CD4-positive, CD25-positive, alpha-beta regulatory T cell (primary cell): Measurements from ENCODE around the gene PLA2G6. TPM values are rescaled to one million over a fixed set of nuclear protein-coding genes. Genes with fewer than 3 reads are reported as not detected.
"Not testable (repeated sequence)": the region's sequence is repeated elsewhere in the genome, so short reads cannot be mapped to it uniquely, and the experiment has no call there.

Experiments
- ATAC-seq, 2 donors: fragments of 150-1000 bp; cut with Tn5 transposase; one replicate each; pipeline ENCODE4 v1.10.0; 2021; ENCODE audit warnings: low read depth in 2 of 2, moderate number of reproducible peaks in 2 of 2, moderate library complexity in 1 of 2
- DNase-seq, 3 donors: peaks; one replicate each; pipeline versions ENCODE4 v3.0.0 to v3.0.0-alpha.2; 2012 to 2022; ENCODE audit warnings: mixed read lengths in 1 of 3
- H3K27ac ChIP-seq: one replicate; pipeline ENCODE4 v1.7.0; 2013; ENCODE audit warnings: mild to moderate bottlenecking, low read length; ENCODE audit not compliant: insufficient read depth, poor library complexity, severe bottlenecking
- H3K27me3 ChIP-seq: one replicate; pipeline ENCODE4 v1.7.0; 2013; ENCODE audit warnings: low read length; ENCODE audit not compliant: control insufficient read depth, insufficient read depth
- H3K36me3 ChIP-seq: one replicate; pipeline ENCODE4 v1.7.0; 2013; ENCODE audit warnings: mild to moderate bottlenecking, low read length, moderate library complexity; ENCODE audit not compliant: control insufficient read depth, insufficient read depth
- H3K4me1 ChIP-seq: 2 replicates; pipeline ENCODE4 v1.7.0; 2013; ENCODE audit warnings: mild to moderate bottlenecking, low read length; ENCODE audit not compliant: insufficient read depth, control insufficient read depth, poor library complexity, severe bottlenecking
- H3K4me3 ChIP-seq: one replicate; pipeline ENCODE4 v1.7.0; 2013; ENCODE audit warnings: low read depth, mild to moderate bottlenecking, low read length, moderate library complexity
- H3K9me3 ChIP-seq, 2 experiments: 1 replicate in 1 of 2; 2 replicates in 1 of 2; pipeline ENCODE4 v1.7.0; 2013; ENCODE audit warnings: low read length in 2 of 2, mild to moderate bottlenecking in 1 of 2, moderate library complexity in 1 of 2; ENCODE audit not compliant: control insufficient read depth in 2 of 2
- H3K27ac Mint-ChIP-seq, 3 donors: one replicate each; pipeline ENCODE4 v1.8.0; 2020 to 2022; ENCODE audit warnings: mild to moderate bottlenecking in 3 of 3, mixed read lengths in 3 of 3, moderate library complexity in 2 of 3
- H3K27me3 Mint-ChIP-seq: one replicate; pipeline ENCODE4 v1.8.0; 2022; ENCODE audit warnings: mild to moderate bottlenecking, mixed read lengths
- H3K36me3 Mint-ChIP-seq: one replicate; pipeline ENCODE4 v1.8.0; 2020; ENCODE audit warnings: mixed read lengths
- H3K4me1 Mint-ChIP-seq, 4 donors: one replicate each; pipeline ENCODE4 v1.8.0; 2020 to 2022; ENCODE audit warnings: mixed read lengths in 4 of 4, mild to moderate bottlenecking in 1 of 4
- H3K4me3 Mint-ChIP-seq, 4 donors: one replicate each; pipeline ENCODE4 v1.8.0; 2020 to 2022; ENCODE audit warnings: mild to moderate bottlenecking in 4 of 4, mixed read lengths in 4 of 4, moderate library complexity in 3 of 4
- H3K9me3 Mint-ChIP-seq, 7 donors: one replicate each; pipeline ENCODE4 v1.8.0; 2020 to 2022; ENCODE audit warnings: mixed read lengths in 7 of 7, mild to moderate bottlenecking in 3 of 7, moderate library complexity in 2 of 7
- polyA plus RNA-seq, 4 donors: library from polyadenylated mRNA; unstranded; fragments of 300-500 nt; fragmentation: Illumina TruSeq; gene quantifications; one replicate each; pipeline ENCODE4 v1.2.3, GENCODE V29; 2021
- total RNA-seq: library from RNA; stranded (reverse); gene quantifications from one replicate; pipeline ENCODE4 v1.2.3, GENCODE V29; 2022

PLA2G6 gene
- total and polyA plus RNA-seq, 5 donors from 2014 or later, result 2.6 to 137 (median 5.5) TPM

DNA sequence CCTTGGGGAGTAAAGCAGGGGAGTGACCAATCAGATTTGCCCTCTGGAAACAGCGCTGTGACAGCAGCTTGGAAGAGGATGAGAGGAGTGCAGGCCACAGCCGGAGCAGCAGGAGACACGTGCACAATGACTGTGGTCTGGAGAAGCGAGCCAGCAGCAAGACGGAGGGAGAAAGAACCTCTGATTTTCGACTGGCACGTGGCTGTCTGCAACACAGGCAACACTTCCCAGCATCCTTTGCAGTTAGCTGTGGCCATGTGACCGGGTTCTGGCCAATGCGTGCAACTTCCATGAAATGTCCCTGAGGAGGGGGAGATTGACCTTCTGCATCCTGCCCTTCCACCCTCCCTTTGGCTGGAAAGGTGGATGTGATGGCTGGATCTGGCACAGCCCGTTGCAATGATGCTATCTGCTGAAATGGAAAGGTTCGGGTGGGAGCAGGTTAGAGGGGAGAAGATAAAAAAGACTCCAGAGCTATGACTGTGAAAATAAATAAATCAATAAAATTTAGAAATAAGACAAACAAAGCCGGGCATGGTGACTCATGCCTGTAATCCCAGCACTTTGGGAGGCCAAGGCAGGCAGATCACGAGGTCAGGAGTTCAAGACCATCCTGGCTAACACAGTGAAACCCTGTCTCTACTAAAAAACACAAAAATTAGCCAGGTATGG is 15.6 kb downstream of the PLA2G6 start:
- no peak overlapping the region for H3K27ac ChIP-seq
- Mint-ChIP-seq H3K4me3 (no peak overlapping the region), H3K27me3 (no peaks in the 10 kb centered on the region), H3K4me1 (peaks cover 0 to 22% (median 12%) of the 10 kb centered on the region in 4 donors), H3K27ac (peak overlapping the region in 1 of 3 donors; percentile 31), H3K36me3 (peaks cover 29% of the 10 kb centered on the region), H3K9me3 (no peaks in the 10 kb centered on the region)
- no peaks in the 10 kb centered on the region for H3K9me3 ChIP-seq
- DNase-seq (no peak), ATAC-seq (no peak)
- no peaks in the 10 kb centered on the region for H3K4me1 ChIP-seq
- H3K4me3 ChIP-seq, result no peak overlapping the region
- peaks cover 31% of the 10 kb centered on the region for H3K36me3 ChIP-seq
- no peaks in the 10 kb centered on the region for H3K27me3 ChIP-seq

DNA sequence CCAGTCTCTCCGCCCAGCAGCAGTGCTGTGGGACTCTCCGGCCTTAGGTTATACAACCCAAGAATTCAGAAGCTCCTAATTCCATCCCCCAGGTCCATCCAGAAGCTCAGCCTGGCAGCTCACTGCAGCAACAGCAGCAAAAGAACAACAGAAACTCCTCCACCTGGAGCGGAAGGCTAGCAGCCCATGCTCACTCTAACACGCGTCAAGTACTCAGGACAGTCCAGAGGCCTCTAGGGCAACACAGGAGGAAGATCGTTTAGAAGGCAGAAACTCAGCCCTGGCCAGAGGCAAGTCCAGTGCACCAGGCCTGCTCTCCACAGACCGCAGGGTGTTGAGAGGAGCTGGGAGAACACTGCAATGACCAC is 17.1 kb downstream of the PLA2G6 start:
- ATAC-seq (no peak), DNase-seq (no peak)
- Mint-ChIP-seq H3K27me3 (no peaks in the 10 kb centered on the region), H3K27ac (peak overlapping the region in 1 of 3 donors; percentile 55), H3K9me3 (no peaks in the 10 kb centered on the region), H3K36me3 (peaks cover 37% of the 10 kb centered on the region), H3K4me3 (peak overlapping the region in 1 of 4 donors; percentile 28), H3K4me1 (peaks cover 0 to 18% (median 12%) of the 10 kb centered on the region in 4 donors)
- Histone ChIP-seq H3K36me3 (peaks cover 28% of the 10 kb centered on the region), H3K27ac (no peak overlapping the region), H3K4me1 (no peaks in the 10 kb centered on the region), H3K4me3 (no peak overlapping the region), H3K9me3 (no peaks in the 10 kb centered on the region), H3K27me3 (no peaks in the 10 kb centered on the region)

DNA sequence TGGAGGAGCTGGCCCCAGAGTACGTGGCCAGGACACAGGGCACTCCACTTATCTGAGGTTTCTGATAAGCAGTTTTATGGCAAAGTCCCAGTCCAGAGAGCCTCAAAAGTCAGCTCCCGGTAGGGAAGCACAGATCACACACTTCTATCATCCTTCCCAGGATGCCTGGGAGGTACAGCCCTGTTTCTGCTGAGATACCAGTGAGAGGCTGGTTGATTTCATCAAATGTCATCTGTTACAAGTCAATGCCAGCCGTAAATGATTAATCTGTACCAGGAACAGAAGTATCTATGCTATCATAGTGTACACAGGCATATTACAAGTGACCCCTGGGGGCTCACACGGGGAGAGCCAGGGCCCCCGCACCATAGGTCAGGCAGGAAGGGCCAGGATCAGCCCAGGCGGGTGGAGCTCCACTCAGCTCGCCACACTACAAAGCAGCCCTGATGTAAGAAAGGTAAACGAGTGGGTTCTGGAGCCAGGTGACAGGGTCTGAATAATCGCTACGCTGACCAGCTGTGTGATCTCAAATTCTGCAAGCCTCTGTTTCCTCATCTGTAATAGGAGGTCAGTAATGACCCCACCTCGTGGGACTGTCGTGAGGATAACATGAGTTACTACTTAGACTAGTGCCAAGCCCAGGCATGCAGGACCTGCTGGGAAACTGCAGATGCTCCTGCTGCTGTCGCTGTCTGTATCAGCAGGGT is 17.6 kb downstream of the PLA2G6 start:
- Mint-ChIP-seq H3K4me1 (peaks cover 0 to 16% (median 12%) of the 10 kb centered on the region in 4 donors), H3K4me3 (no peak overlapping the region), H3K9me3 (no peaks in the 10 kb centered on the region), H3K27ac (peak overlapping the region in 1 of 3 donors; percentile 55), H3K36me3 (peaks cover 39% of the 10 kb centered on the region), H3K27me3 (no peaks in the 10 kb centered on the region)
- Histone ChIP-seq H3K4me3 (no peak overlapping the region), H3K27me3 (no peaks in the 10 kb centered on the region), H3K36me3 (peaks cover 23% of the 10 kb centered on the region), H3K27ac (no peak overlapping the region), H3K9me3 (no peaks in the 10 kb centered on the region), H3K4me1 (no peaks in the 10 kb centered on the region)
- ATAC-seq (no peak), DNase-seq (no peak)

DNA sequence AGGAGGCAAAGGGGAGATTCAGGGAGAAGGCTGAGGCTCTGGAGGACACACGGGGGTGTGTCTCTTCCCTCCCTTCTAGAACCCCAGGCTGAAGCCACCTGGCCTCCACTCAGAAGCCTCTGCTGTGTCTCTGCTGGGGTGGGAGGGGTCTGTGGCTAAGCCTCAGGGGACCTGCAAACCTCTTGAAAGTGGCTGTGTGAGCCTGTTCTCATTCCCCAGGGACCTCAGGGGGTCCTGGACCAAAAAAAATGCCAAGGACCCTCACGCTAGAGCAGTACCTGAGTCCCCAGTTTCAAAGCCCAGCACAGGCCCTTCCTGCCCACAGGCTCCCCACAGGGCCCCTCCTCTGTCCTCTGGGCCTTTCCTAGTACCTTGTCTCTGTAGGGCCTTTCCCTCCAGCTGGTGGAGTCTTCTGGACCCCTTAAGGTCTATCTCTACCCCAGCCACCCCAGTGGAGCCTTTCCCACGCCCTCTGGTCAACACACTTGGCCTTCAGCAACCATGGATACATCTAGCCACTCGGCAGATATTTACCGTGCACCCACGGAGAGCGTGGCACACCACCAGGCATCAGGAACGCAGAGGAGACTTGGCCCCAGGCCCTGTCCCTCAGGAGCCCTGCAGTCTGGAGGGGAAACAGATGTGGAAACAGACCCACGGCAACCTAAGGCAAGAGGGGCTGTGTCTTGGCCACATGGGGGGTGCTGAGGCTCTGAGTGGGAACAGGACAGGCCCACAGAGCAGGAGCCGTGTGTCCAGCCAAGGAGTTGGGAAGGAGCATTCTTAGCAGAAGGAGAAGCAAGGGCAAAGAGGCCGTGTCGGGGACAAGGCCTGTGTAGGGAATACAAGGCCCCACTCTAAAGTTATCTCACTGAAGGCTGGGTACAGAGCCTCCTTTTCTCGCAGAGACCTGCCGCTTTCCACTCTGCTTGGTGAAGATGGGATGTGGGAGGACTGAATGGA is 18.5 kb downstream of the PLA2G6 start:
- H3K27ac ChIP-seq, result no peak overlapping the region
- no peaks in the 10 kb centered on the region for H3K4me1 ChIP-seq
- ATAC-seq (no peak), DNase-seq (no peak)
- peaks cover 16% of the 10 kb centered on the region for H3K36me3 ChIP-seq
- Mint-ChIP-seq H3K4me1 (peaks cover 5 to 16% (median 12%) of the 10 kb centered on the region in 4 donors), H3K4me3 (no peak overlapping the region), H3K36me3 (peaks cover 39% of the 10 kb centered on the region), H3K9me3 (no peaks in the 10 kb centered on the region), H3K27me3 (no peaks in the 10 kb centered on the region), H3K27ac (no peak overlapping the region)
- H3K27me3 ChIP-seq, result no peaks in the 10 kb centered on the region
- H3K9me3 ChIP-seq, result no peaks in the 10 kb centered on the region
- no peak overlapping the region for H3K4me3 ChIP-seq

DNA sequence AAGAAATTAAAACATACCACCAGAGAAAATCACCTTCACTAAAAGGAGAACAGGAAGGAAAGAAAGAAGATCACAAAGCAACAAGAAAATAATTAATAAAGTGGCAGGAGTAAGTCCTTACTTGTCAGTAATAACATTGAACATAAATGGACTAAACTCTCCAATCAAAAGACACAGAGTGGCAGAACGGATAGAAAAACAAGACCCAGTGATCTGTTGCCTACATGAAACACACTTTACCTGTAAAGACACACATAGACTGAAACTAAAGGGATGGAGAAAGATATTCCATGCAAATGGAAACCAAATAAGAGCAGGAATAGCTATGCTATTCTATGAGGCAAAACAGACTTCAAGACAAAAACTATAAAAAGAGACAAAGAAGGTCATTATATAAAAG is 25.9 kb downstream of the PLA2G6 start:
- no peaks in the 10 kb centered on the region for H3K4me1 ChIP-seq
- H3K27ac ChIP-seq, result no peak overlapping the region
- no peaks in the 10 kb centered on the region for H3K36me3 ChIP-seq
- peaks cover 22% of the 10 kb centered on the region for H3K36me3 Mint-ChIP-seq
- H3K9me3 ChIP-seq, result no peaks in the 10 kb centered on the region
- H3K27me3 Mint-ChIP-seq, result no peaks in the 10 kb centered on the region
- H3K4me3 Mint-ChIP-seq, result no peak overlapping the region
- ATAC-seq (no peak), DNase-seq (no peak)
- no peaks in the 10 kb centered on the region for H3K9me3 Mint-ChIP-seq
- H3K4me3 ChIP-seq, result no peak overlapping the region
- H3K27me3 ChIP-seq, result no peaks in the 10 kb centered on the region
- H3K27ac Mint-ChIP-seq, result peak overlapping the region in 1 of 3 donors; percentile 6
- H3K4me1 Mint-ChIP-seq, result peaks cover 6 to 24% (median 14%) of the 10 kb centered on the region in 4 donors

DNA sequence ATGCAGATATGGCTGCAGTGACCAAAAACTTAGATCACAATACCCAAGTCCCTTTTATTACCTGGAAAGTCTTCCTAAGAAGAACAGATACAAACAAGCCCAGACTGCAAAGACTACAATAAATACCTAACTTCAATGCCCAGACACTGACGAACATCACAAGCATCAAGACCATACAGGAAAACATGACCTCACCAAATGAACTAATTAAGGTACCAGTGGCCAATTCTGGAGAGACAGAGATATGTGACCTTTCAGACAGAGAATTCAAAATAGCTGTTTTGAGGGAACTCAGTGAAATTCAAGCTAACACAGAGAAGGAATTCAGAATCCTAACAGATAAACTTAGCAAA is 27.1 kb downstream of the PLA2G6 start:
- not testable (repeated sequence) for H3K36me3 ChIP-seq, H3K4me1 ChIP-seq, DNase-seq, H3K27me3 ChIP-seq, H3K9me3 Mint-ChIP-seq, H3K9me3 ChIP-seq, H3K27me3 Mint-ChIP-seq, H3K4me3 Mint-ChIP-seq, H3K27ac ChIP-seq, ATAC-seq, H3K4me3 ChIP-seq
- peaks cover 6 to 24% (median 13%) of the 10 kb centered on the region in 4 donors for H3K4me1 Mint-ChIP-seq
- H3K27ac Mint-ChIP-seq, result peak overlapping the region in 1 of 3 donors; percentile 43
- H3K36me3 Mint-ChIP-seq, result peaks cover 14% of the 10 kb centered on the region

DNA sequence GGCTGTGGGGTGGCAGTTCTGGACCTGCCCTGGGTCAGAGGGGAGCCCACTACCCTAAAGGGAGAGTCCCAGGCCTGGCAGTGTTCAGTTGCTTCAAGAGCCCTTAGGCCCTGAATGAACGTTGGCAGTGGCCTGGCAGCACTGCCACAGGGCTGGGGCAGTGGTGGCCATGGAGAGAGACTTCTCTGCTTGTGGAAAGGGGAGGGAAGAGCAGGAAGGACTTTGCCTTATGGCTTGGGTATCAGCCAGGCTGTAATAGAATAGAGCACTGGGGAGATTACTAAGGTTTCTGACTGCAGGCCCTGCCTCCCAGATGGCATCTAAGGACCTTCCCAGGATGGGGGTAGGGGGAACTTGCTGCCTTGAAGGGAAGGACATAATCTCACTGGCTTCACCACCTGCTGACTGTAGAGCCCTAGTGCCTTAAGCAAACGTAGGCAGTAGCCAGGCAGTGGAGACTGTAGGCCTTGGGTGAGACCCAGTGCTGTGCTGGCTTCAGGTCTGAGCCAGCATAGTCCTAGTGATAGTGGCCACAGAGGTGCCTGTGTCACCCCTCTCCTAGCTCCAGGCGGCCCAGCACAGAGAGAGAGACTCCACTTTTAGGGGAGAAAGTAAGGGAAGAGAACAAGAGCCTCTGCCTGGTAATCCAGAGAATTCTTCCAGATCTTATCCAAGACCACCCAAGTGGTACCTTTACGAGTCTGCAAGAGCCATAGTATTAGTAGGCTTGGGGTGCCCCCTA is 27.6 kb downstream of the PLA2G6 start:
- no peak overlapping the region for H3K4me3 ChIP-seq
- no peaks in the 10 kb centered on the region for H3K4me1 ChIP-seq
- Mint-ChIP-seq H3K4me1 (peaks cover 6 to 28% (median 13%) of the 10 kb centered on the region in 4 donors), H3K27ac (no peak overlapping the region), H3K4me3 (no peak overlapping the region), H3K9me3 (no peaks in the 10 kb centered on the region), H3K27me3 (no peaks in the 10 kb centered on the region), H3K36me3 (peaks cover 17% of the 10 kb centered on the region)
- H3K27ac ChIP-seq, result no peak overlapping the region
- DNase-seq (no peak), ATAC-seq (no peak)
- H3K36me3 ChIP-seq, result no peaks in the 10 kb centered on the region
- no peaks in the 10 kb centered on the region for H3K9me3 ChIP-seq
- H3K27me3 ChIP-seq, result no peaks in the 10 kb centered on the region
